Measurements from ENCODE around the gene TTLL11.

The TTLL11 gene

DNA sequence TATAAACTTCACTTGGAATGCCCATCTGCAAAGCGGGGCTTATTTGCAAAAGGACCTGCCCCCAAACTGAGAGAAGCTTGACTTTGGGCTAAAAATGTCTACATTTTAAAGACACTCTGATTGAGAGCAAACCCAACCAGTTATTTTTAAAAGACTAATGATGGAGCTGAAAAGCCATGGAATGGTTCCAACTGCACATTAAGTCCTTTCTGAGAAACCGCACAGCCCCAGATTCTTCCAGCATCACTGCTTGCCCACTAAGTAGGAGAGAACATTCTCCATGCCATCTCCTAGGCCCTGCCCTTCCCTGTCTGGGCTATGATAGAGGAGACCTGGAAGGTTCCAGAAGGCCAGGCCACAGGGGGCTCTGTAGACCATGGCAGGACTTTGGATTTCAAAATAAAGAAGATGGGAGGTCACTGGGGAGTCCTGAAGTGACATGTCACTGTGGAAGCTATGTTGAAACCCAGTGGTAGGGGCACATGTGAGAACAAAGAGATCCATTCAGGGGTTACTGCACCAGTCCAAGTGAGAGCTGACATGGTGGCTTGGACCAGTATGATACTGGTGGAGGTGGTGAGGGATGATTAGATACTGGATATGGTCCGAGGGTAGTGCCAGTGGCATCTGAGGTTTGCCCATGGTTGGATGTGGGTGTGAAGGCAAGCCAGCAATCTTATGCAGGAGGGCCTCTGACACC, 262.5 kb downstream of the TTLL11 start:
- TF ChIP-seq, protein P1, sequence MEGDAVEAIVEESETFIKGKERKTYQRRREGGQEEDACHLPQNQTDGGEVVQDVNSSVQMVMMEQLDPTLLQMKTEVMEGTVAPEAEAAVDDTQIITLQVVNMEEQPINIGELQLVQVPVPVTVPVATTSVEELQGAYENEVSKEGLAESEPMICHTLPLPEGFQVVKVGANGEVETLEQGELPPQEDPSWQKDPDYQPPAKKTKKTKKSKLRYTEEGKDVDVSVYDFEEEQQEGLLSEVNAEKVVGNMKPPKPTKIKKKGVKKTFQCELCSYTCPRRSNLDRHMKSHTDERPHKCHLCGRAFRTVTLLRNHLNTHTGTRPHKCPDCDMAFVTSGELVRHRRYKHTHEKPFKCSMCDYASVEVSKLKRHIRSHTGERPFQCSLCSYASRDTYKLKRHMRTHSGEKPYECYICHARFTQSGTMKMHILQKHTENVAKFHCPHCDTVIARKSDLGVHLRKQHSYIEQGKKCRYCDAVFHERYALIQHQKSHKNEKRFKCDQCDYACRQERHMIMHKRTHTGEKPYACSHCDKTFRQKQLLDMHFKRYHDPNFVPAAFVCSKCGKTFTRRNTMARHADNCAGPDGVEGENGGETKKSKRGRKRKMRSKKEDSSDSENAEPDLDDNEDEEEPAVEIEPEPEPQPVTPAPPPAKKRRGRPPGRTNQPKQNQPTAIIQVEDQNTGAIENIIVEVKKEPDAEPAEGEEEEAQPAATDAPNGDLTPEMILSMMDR (IDR thresholded peaks at IDR 0.05; ENCODE audit: insufficient read depth, low read depth, low read length, missing control alignments), result no peak
- no peak for DNase-seq (ENCODE audit: low read depth)
- H3K4me3 ChIP-seq (ENCODE audit: low read length), result no peak overlapping the region

DNA sequence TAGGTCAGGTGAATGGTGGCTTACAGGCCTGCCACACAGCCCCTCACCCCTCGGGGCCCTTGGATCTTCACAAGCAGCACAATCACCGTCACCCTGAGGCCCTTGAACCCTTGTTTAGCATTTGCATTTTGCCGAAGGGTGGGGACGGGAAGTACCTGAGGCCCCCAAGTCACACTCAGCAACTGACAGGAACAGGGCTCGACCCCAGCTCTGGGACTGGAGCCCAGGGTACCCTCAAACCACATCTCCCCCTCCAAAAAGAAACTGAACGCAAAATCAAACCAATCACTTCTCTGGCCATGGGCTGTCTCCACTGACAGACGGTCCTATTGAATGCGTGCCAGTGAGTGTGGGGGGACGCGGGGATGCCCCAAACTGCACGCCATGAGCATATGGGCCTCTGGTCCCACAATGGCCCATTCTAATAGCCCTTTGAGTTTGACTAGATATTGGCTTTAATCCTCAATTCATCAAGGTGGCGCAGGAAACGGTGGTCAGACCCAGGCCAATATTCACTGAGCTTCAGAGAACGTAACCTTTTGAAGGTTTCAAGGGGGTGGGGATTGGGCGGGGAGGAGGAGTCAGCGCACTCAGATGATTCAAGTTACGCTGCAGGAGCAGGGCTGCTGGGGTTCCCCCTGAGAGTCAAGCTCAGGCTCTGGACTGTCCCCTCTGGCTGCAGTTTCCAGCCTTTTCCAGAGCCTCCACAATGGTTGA, 265.7 kb downstream of the TTLL11 start:
- TF ChIP-seq, protein P1 (IDR thresholded peaks at IDR 0.05; ENCODE audit: insufficient read depth, low read depth, low read length, missing control alignments), result no peak
- no peak for DNase-seq (ENCODE audit: low read depth)

GRCh38 chr9:121826711-121827110, 266.4 kb downstream of the TTLL11 start:
- DNase-seq (ENCODE audit: low read depth), result no peak
- H3K4me3 ChIP-seq (ENCODE audit: low read length), result no peak overlapping the region
- TF ChIP-seq, protein P1 (IDR thresholded peaks at IDR 0.05; ENCODE audit: insufficient read depth, low read depth, low read length, missing control alignments), result no peak

More for the DNA sequence above, 265.7 kb downstream of the TTLL11 start:
- no peak overlapping the region for H3K4me3 ChIP-seq (ENCODE audit: low read length)

DNA sequence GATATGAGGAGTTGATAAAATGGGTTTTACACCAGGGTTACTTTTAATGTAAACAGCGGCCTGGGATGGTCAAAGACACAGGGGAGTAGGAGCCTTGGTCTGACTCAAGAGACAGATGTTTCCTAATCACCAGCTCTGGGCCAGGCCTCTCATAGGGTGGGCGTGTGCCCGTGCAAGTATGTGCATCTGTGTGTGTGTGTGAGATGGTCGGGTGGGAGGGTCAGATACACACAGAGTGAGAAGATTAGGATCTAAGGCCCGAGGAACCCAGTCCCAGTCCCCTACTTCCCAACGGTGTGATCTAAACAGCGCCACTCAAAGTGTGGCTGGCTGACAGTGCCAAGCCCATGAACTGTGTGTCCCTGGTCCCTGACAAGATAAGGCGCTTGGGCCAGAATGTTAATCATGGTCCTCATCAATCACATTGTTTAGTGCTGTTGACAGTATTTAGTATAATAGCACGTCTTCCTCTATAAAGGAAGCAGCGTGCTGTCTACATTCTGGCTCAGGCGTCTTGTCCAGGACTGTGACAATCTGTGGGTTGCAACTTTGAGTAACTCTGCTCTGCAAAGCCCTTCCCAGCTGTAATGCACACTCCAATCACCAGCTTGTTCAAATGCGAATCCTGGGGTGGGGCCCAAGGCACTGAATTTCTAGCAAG, 267.9 kb downstream of the TTLL11 start:
- TF ChIP-seq, protein P1 (IDR thresholded peaks at IDR 0.05; ENCODE audit: insufficient read depth, low read depth, low read length, missing control alignments), result no peak
- no peak overlapping the region for H3K4me3 ChIP-seq (ENCODE audit: low read length)
- no peak for DNase-seq (ENCODE audit: low read depth)

DNA sequence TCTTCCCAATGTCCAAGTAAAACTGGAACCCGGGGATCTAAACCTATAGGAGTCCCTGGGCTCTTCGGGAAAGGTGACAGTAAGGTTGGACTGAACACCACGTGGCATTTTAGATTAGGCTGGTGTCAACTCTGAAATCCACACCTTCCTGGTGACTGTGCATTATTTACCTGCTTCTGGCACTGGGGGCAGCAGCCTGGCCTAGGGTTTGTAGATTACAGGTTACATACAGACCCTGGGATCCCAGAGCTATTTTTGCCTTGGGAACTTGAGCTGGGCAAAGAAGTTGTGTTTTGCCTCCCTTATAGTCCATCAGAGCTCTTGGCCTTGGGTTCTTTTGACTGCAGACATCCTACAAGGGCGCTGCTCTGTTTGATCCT, 268.5 kb downstream of the TTLL11 start:
- no peak for DNase-seq (ENCODE audit: low read depth)
- TF ChIP-seq, protein P1 (IDR thresholded peaks at IDR 0.05; ENCODE audit: insufficient read depth, low read depth, low read length, missing control alignments), result no peak
- H3K4me3 ChIP-seq (ENCODE audit: low read length), result no peak overlapping the region

GRCh38 chr9:121823451-121824169, 269.5 kb downstream of the TTLL11 start:
- no peak overlapping the region for H3K4me3 ChIP-seq (ENCODE audit: low read length)
- DNase-seq (ENCODE audit: low read depth), result no peak
- TF ChIP-seq, protein P1 (IDR thresholded peaks at IDR 0.05; ENCODE audit: insufficient read depth, low read depth, low read length, missing control alignments), result no peak
